Uterus (tissue), 2 donors: ENCODE measurements around the gene AK1.

Experiments used
- CTCF ChIP-seq, 4 experiments: fragments of 200-600 bp in 2 of 4; fragments of 450-650 bp in 2 of 4; sonication (generic) in 2 of 4; IDR thresholded peaks; one replicate each; pipeline ENCODE4 v1.5.1; 2016 to 2019; ENCODE audit warnings: antibody characterized with exemption in 4 of 4, mild to moderate bottlenecking in 2 of 4, moderate library complexity in 1 of 4
- POLR2A ChIP-seq, 2 donors: fragments of 450-650 bp; IDR thresholded peaks; one replicate each; pipeline ENCODE4 v1.6.1; 2016; ENCODE audit warnings: antibody characterized with exemption in 2 of 2, mild to moderate bottlenecking in 1 of 2, moderate library complexity in 1 of 2

- no peak for TF ChIP-seq CTCF (IDR thresholded peaks at IDR 0.05)
- TF ChIP-seq POLR2A (IDR thresholded peaks at IDR 0.05): no peak
These were observed 2.0 kb downstream of the AK1 start for GRCh38 chr9:127875306-127875966.
